Measurements from ENCODE around the gene POLDIP2. TPM values are rescaled to one million over a fixed set of nuclear protein-coding genes. Genes with fewer than 3 reads are reported as not detected.

Gene POLDIP2
- total and polyA plus RNA-seq, 2 donors (not counting 1 experiment from before 2014, with no cell fraction given): 30.2 to 35.7 TPM

DNA sequence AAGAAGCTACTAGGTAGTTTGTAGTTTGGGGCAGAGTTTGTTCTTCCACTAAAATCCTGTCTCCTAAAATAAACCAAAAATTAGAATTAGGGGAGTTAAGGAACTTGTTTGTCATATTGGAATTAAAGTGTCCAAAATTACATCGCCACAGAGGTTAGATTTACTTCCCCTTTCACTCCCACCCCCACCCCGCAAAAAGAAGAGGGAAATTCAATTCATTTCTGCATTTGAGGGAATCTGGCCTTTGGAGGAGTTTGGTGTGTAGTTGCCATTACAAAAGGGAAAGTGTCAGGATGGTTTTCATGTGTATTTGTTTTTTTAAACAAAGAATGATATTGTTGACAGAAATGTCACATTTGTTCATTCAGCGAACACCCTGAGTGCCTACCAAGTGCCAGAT is 32.5 kb downstream of the POLDIP2 start:
- no peak overlapping the region for H3K27ac ChIP-seq (ENCODE audit: low read length in 2 of 2)
- H3K4me3 ChIP-seq (ENCODE audit: control extremely low read depth in 1 of 5, extremely low read depth in 1 of 5, insufficient read depth in 1 of 5, low read depth in 2 of 5, low read length in 4 of 5): no peak overlapping the region
- H4K20me1 ChIP-seq (ENCODE audit: control insufficient read depth, insufficient read depth, low read length, poor library complexity, severe bottlenecking): no peaks in the 10 kb centered on the region
- DNase-seq (no peak), ATAC-seq (ENCODE audit: low read depth) (no peak)
- peaks cover 3 to 4% of the 10 kb centered on the region in 2 donors for H3K4me1 ChIP-seq (ENCODE audit: control insufficient read depth in 2 of 2, insufficient read depth in 2 of 2, low read length in 2 of 2)
- H3K27ac Mint-ChIP-seq: no peak overlapping the region
- WGBS (ENCODE audit: insufficient coverage): 100% methylated on average over 1 of the region's 3 CpGs
- no peak overlapping the region for H3K4me2 ChIP-seq (replicated peaks; ENCODE audit: low read depth, low read length, poor library complexity, severe bottlenecking)
- TF ChIP-seq EZH2 (IDR thresholded peaks at IDR 0.05; ENCODE audit: borderline replicate concordance, insufficient read depth, low read depth, low read length, poor library complexity, severe bottlenecking) (no peak), CTCF (IDR thresholded peaks at IDR 0.05) (no peak)
- no peak overlapping the region for H3K9ac ChIP-seq (ENCODE audit: low read length)
- H3K4me1 Mint-ChIP-seq: peaks cover 9% of the 10 kb centered on the region
- no peak overlapping the region for H3K4me3 Mint-ChIP-seq
- H3K9me3 Mint-ChIP-seq (ENCODE audit: insufficient read depth): no peaks in the 10 kb centered on the region
- no peaks in the 10 kb centered on the region for H3K27me3 Mint-ChIP-seq
- H2AFZ ChIP-seq (ENCODE audit: insufficient read depth, low read depth, low read length, poor library complexity, severe bottlenecking): no peak overlapping the region
- H3K27me3 ChIP-seq (replicated peaks in 1 of 4; ENCODE audit: control extremely low read depth in 1 of 4, control insufficient read depth in 3 of 4, insufficient read depth in 4 of 4, low read length in 3 of 4): no peaks in the 10 kb centered on the region
- intact Hi-C loops (cut with micrococcal nuclease): no loop called here
- H3K9me3 ChIP-seq (ENCODE audit: control extremely low read depth in 1 of 3, control insufficient read depth in 2 of 3, insufficient read depth in 1 of 3, low read length in 2 of 3): no peaks in the 10 kb centered on the region
- POLR2A ChIA-PET: no interaction called here
- CTCF ChIA-PET: interaction anchor here (0.5 kb wide), 1 partner anchor 440 kb away, joined by 3 read pairs; no protein-coding TSS in a partner anchor
- H3K36me3 ChIP-seq (replicated peaks in 1 of 2; ENCODE audit: control extremely low read depth in 1 of 2, control insufficient read depth in 1 of 2, extremely low read depth in 1 of 2, insufficient read depth in 2 of 2, low read length in 1 of 2): peaks cover 0 to 26% of the 10 kb centered on the region in 2 experiments
- no peaks in the 10 kb centered on the region for H3K79me2 ChIP-seq (ENCODE audit: control insufficient read depth, insufficient read depth, low read length)

- ChIA-PET CTCF (interaction anchor here (0.5 kb wide), 1 partner anchor 439 kb away, joined by 3 read pairs; no protein-coding TSS in a partner anchor), POLR2A (no interaction called here)
- Mint-ChIP-seq H3K4me1 (peaks cover 12% of the 10 kb centered on the region), H3K27me3 (no peaks in the 10 kb centered on the region), H3K9me3 (ENCODE audit: insufficient read depth) (no peaks in the 10 kb centered on the region), H3K4me3 (no peak overlapping the region), H3K27ac (no peak overlapping the region)
- 93% methylated on average over 2 of the region's 5 CpGs for WGBS (ENCODE audit: insufficient coverage)
- Histone ChIP-seq H3K4me1 (ENCODE audit: control insufficient read depth in 2 of 2, insufficient read depth in 2 of 2, low read length in 2 of 2) (peaks cover 8 to 9% of the 10 kb centered on the region in 2 donors), H4K20me1 (ENCODE audit: control insufficient read depth, insufficient read depth, low read length, poor library complexity, severe bottlenecking) (no peaks in the 10 kb centered on the region), H3K36me3 (replicated peaks in 1 of 2; ENCODE audit: control extremely low read depth in 1 of 2, control insufficient read depth in 1 of 2, extremely low read depth in 1 of 2, insufficient read depth in 2 of 2, low read length in 1 of 2) (peaks cover 0 to 25% of the 10 kb centered on the region in 2 experiments), H3K4me2 (replicated peaks; ENCODE audit: low read depth, low read length, poor library complexity, severe bottlenecking) (no peak overlapping the region), H3K27me3 (replicated peaks in 1 of 4; ENCODE audit: control extremely low read depth in 1 of 4, control insufficient read depth in 3 of 4, insufficient read depth in 4 of 4, low read length in 3 of 4) (no peaks in the 10 kb centered on the region), H3K9me3 (ENCODE audit: control extremely low read depth in 1 of 3, control insufficient read depth in 2 of 3, insufficient read depth in 1 of 3, low read length in 2 of 3) (no peaks in the 10 kb centered on the region), H3K9ac (ENCODE audit: low read length) (no peak overlapping the region), H2AFZ (ENCODE audit: insufficient read depth, low read depth, low read length, poor library complexity, severe bottlenecking) (no peak overlapping the region), H3K4me3 (ENCODE audit: control extremely low read depth in 1 of 5, extremely low read depth in 1 of 5, insufficient read depth in 1 of 5, low read depth in 2 of 5, low read length in 4 of 5) (no peak overlapping the region), H3K79me2 (ENCODE audit: control insufficient read depth, insufficient read depth, low read length) (no peaks in the 10 kb centered on the region), H3K27ac (ENCODE audit: low read length in 2 of 2) (no peak overlapping the region)
- no peak for ATAC-seq (ENCODE audit: low read depth)
- DNase-seq: no peak
- no peak for TF ChIP-seq CTCF (IDR thresholded peaks at IDR 0.05)
- TF ChIP-seq EZH2 (IDR thresholded peaks at IDR 0.05; ENCODE audit: borderline replicate concordance, insufficient read depth, low read depth, low read length, poor library complexity, severe bottlenecking): no peak
- intact Hi-C loops (cut with micrococcal nuclease): no loop called here
Observed at GRCh38 chr17:28324267-28324745, 33.0 kb downstream of the POLDIP2 start.
